ENCODE results near the gene KDSR.

DNA sequence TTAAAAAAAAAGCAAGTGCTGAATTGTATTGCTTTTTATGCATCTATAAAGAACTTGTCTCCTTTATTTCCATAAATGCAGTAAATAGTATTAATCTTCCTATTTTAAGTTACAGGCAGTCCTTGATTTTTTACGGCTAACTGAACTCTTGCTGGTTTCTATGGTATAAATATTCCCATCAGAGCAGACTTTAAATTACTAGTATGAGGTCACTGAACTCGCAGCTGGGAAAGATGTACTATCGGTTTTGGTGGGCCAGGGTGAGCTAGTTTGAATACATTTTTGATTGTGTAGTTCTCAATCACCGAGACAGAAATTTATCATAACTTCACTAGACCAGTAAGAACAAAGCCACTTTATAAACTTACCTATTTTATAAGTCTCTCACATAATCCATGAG lies 20.9 kb upstream of the KDSR start:
- TF ChIP-seq POLR2AphosphoS5 (IDR thresholded peaks at IDR 0.05; ENCODE audit: low read depth, low read length) (no peak), POLR2A (IDR thresholded peaks at IDR 0.05; ENCODE audit: low read depth, low read length) (no peak), TAF1 (IDR thresholded peaks at IDR 0.05; ENCODE audit: low read depth, low read length) (no peak), PAX5 (IDR thresholded peaks at IDR 0.05; ENCODE audit: insufficient read depth, low read length, severe bottlenecking) (no peak)

Data from GM12891 (cell line).